Activated CD8-positive, alpha-beta T cell treated with anti-CD3 and anti-CD28 coated beads for 36 hours (primary cell): ENCODE measurements around the gene WWC2. TPM values are rescaled to one million over a fixed set of nuclear protein-coding genes. Genes with fewer than 3 reads are reported as not detected.

Experiments used
- ATAC-seq: fragments of 200-7000 bp; cut with Tn5 transposase; one replicate; pipeline ENCODE4 v1.10.0; 2021; ENCODE audit warnings: mild to moderate bottlenecking, moderate library complexity
- CTCF ChIA-PET: fragments of 350-600 bp; sonication (Branson Sonifier 250); formaldehyde crosslinking; loops from one replicate; lab custom pipeline; 2021; ENCODE audit warnings: antibody characterized with exemption; lab: Charles Lee
- POLR2A ChIA-PET: fragments of 350-600 bp; sonication (Branson Sonifier 250); formaldehyde crosslinking; loops from one replicate; lab custom pipeline; 2021; ENCODE audit warnings: antibody characterized with exemption; lab: Charles Lee
- DNase-seq: peaks from one replicate; pipeline ENCODE4 v3.0.0-alpha.2; 2020
- H3K27ac Mint-ChIP-seq: one replicate; pipeline ENCODE4 v1.8.0; 2021; ENCODE audit warnings: mild to moderate bottlenecking, mixed read lengths
- H3K27me3 Mint-ChIP-seq: one replicate; pipeline ENCODE4 v1.8.0; 2021; ENCODE audit warnings: mixed read lengths
- H3K36me3 Mint-ChIP-seq: one replicate; pipeline ENCODE4 v1.8.0; 2021; ENCODE audit warnings: low read depth, mixed read lengths
- H3K4me1 Mint-ChIP-seq: one replicate; pipeline ENCODE4 v1.8.0; 2021; ENCODE audit warnings: low read depth, mixed read lengths
- H3K4me3 Mint-ChIP-seq: one replicate; pipeline ENCODE4 v1.8.0; 2021; ENCODE audit warnings: mild to moderate bottlenecking, moderate library complexity, mixed read lengths
- H3K9me3 Mint-ChIP-seq: one replicate; pipeline ENCODE4 v1.8.0; 2021; ENCODE audit warnings: mixed read lengths
- CTCF ChIP-seq: fragments of 200-600 bp; IDR thresholded peaks from one replicate; pipeline ENCODE4 v1.8.0; 2022; ENCODE audit warnings: antibody characterized with exemption, mild to moderate bottlenecking
- intact Hi-C: fragments of 100-400 bp; cut with micrococcal nuclease; formaldehyde crosslinking; loops from one replicate; pipeline ENCODE4 v1.10.0; 2022
- total RNA-seq, 2 experiments: library from RNA; stranded (reverse); gene quantifications; one replicate each; pipeline ENCODE4 v1.2.3, GENCODE V29; 2021

WWC2 gene
- total RNA-seq, 2 experiments from 2014 or later, result 1.9 TPM

- intact Hi-C loops, result no loop called here
- Mint-ChIP-seq H3K36me3 (no peaks in the 10 kb centered on the region), H3K4me1 (peaks cover 3% of the 10 kb centered on the region), H3K27ac (no peak overlapping the region), H3K4me3 (no peak overlapping the region), H3K9me3 (no peaks in the 10 kb centered on the region), H3K27me3 (no peaks in the 10 kb centered on the region)
- ATAC-seq (no peak), DNase-seq (no peak)
- ChIA-PET CTCF (interaction anchor here (2.7 to 4.9 kb wide), 3 partner anchors 143 to 326 kb away, joined by 10 to 84 read pairs (median 73); no protein-coding TSS in a partner anchor), POLR2A (interaction anchor here (0.9 kb wide), 1 partner anchor 348 kb away, joined by 3 read pairs; no protein-coding TSS in a partner anchor)
- TF ChIP-seq CTCF, result no peak
These were observed 165.6 kb downstream of the WWC2 start for GRCh38 chr4:183264614-183265013.

- no peak for DNase-seq
- CTCF ChIA-PET, result interaction anchor here (1.8 kb wide), 1 partner anchor 15 kb away, joined by 5 read pairs; no protein-coding TSS in a partner anchor
- POLR2A ChIA-PET, result no interaction called here
These were observed 167.3 kb downstream of the WWC2 start for GRCh38 chr4:183266371-183266770.

GRCh38 chr4:183268556-183268955, 169.5 kb downstream of the WWC2 start:
- ChIA-PET CTCF (interaction anchor here (1.8 kb wide), 1 partner anchor 9 kb away, joined by 4 read pairs; no protein-coding TSS in a partner anchor), POLR2A (no interaction called here)
- H3K4me3 Mint-ChIP-seq, result no peak overlapping the region
- H3K36me3 Mint-ChIP-seq, result no peaks in the 10 kb centered on the region
- H3K9me3 Mint-ChIP-seq, result no peaks in the 10 kb centered on the region
- no peaks in the 10 kb centered on the region for H3K4me1 Mint-ChIP-seq
- intact Hi-C loops, result no loop called here
- no peak for TF ChIP-seq CTCF
- no peak for DNase-seq
- no peak for ATAC-seq
- H3K27me3 Mint-ChIP-seq, result no peaks in the 10 kb centered on the region
- H3K27ac Mint-ChIP-seq, result no peak overlapping the region

More at GRCh38 chr4:183266371-183266770, 167.3 kb downstream of the WWC2 start:
- no peak overlapping the region for H3K27ac Mint-ChIP-seq
- H3K4me3 Mint-ChIP-seq, result no peak overlapping the region
- no peak for TF ChIP-seq CTCF
- H3K9me3 Mint-ChIP-seq, result no peaks in the 10 kb centered on the region
- H3K4me1 Mint-ChIP-seq, result peaks cover 3% of the 10 kb centered on the region
- H3K36me3 Mint-ChIP-seq, result no peaks in the 10 kb centered on the region
- no peaks in the 10 kb centered on the region for H3K27me3 Mint-ChIP-seq
- intact Hi-C loops, result no loop called here
- ATAC-seq, result no peak

- ChIA-PET CTCF (interaction anchor here (0.9 to 1.0 kb wide), 2 partner anchors 10 to 13 kb away, joined by 3 to 4 read pairs; no protein-coding TSS in a partner anchor), POLR2A (no interaction called here)
- Mint-ChIP-seq H3K27ac (no peak overlapping the region), H3K27me3 (peaks cover 2% of the 10 kb centered on the region), H3K4me3 (no peak overlapping the region), H3K4me1 (no peaks in the 10 kb centered on the region), H3K36me3 (peaks cover 5% of the 10 kb centered on the region), H3K9me3 (peaks cover 11% of the 10 kb centered on the region)
- DNase-seq (no peak), ATAC-seq (no peak)
- TF ChIP-seq CTCF, result no peak
- intact Hi-C loops, result no loop called here
These were observed 173.3 kb downstream of the WWC2 start for GRCh38 chr4:183272384-183272783.

- Mint-ChIP-seq H3K27ac (no peak overlapping the region), H3K4me1 (no peaks in the 10 kb centered on the region), H3K27me3 (peaks cover 5% of the 10 kb centered on the region), H3K4me3 (no peak overlapping the region), H3K9me3 (peaks cover 11% of the 10 kb centered on the region), H3K36me3 (peaks cover 5% of the 10 kb centered on the region)
- TF ChIP-seq CTCF, result no peak
- DNase-seq, result no peak
- POLR2A ChIA-PET, result no interaction called here
- ATAC-seq, result no peak
- CTCF ChIA-PET, result no interaction called here
- intact Hi-C loops, result no loop called here
These were observed 177.0 kb downstream of the WWC2 start for GRCh38 chr4:183276106-183276505.
